Fibroblast of pulmonary artery (primary cell): ENCODE results near the gene FOXJ3.
A peak's percentile ranks its signal among the peaks of the same experiment; 100 is the strongest.

Source experiments
- DNase-seq: peaks from one replicate; pipeline ENCODE4 v3.0.0-alpha.2; 2010; ENCODE audit warnings: low read depth
- H3K4me3 ChIP-seq: replicated peaks from 2 replicates; pipeline ENCODE4 v1.5.1; 2011; ENCODE audit warnings: low read depth, mild to moderate bottlenecking, control low read depth, low read length, moderate library complexity
- TF ChIP-seq, protein P1 (sequence below): IDR thresholded peaks from 2 replicates; pipeline ENCODE4 v1.5.1; 2011; ENCODE audit warnings: mild to moderate bottlenecking, control low read depth, low read length, inconsistent platforms; ENCODE audit errors: missing control alignments

The FOXJ3 gene

DNA sequence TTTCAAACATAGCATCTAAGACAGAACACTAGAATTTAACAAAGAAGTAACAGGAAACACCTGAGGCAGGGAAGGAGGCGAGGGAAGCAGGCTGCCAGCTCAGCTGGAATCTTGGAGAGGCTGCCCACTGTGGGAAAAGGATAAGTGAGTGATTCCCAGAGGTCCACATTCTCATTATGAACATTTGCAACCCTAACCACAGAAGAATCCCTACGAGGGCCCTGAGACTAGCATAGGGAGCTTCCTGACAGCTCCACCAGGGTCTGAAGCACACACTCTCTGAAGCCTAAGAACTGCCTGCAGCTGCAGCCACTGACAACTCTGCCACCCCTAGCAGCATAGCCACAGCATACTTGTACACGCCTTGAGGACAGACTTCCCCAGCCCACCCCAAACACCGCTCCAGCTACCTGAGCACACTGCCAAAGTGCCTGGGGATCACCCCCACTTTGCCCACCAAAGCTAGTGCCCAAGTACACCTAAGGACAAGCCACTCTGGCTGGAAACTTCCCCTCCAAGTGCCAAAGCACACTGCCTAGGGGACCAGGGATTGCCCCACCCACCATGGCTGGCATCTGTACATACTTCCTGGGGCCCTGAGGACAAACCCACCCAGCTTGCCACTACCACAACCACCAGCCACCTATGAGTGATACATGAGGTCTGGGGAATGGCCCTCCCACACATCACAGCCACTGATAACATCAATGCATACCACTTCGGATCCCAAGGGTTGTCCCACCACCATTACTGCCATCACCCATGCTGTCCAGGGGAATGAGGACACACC lies 93.9 kb downstream of the FOXJ3 start:
- TF ChIP-seq, protein P1, sequence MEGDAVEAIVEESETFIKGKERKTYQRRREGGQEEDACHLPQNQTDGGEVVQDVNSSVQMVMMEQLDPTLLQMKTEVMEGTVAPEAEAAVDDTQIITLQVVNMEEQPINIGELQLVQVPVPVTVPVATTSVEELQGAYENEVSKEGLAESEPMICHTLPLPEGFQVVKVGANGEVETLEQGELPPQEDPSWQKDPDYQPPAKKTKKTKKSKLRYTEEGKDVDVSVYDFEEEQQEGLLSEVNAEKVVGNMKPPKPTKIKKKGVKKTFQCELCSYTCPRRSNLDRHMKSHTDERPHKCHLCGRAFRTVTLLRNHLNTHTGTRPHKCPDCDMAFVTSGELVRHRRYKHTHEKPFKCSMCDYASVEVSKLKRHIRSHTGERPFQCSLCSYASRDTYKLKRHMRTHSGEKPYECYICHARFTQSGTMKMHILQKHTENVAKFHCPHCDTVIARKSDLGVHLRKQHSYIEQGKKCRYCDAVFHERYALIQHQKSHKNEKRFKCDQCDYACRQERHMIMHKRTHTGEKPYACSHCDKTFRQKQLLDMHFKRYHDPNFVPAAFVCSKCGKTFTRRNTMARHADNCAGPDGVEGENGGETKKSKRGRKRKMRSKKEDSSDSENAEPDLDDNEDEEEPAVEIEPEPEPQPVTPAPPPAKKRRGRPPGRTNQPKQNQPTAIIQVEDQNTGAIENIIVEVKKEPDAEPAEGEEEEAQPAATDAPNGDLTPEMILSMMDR, result no peak
- no peak overlapping the region for H3K4me3 ChIP-seq
- peak; percentile 53 for DNase-seq

DNA sequence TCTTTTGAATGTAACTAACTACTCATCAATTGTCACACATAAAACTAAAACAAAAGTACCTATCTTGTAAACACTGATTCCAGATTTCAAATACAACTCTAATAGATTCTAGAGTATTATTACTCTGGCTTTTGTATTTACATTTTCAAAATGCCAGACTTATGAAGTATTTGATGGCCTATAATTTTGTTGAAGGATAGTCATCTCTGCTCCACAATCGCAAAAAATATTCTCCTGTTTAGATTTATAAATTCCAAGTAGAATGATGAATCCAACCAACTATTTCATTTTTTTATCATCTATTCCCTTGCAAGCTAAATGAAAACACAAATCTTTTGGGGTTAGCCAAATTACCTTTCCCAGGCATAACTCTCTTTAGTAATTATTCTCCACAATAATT lies 95.5 kb downstream of the FOXJ3 start:
- no peak for DNase-seq
- H3K4me3 ChIP-seq, result no peak overlapping the region
- TF ChIP-seq, protein P1, result no peak

DNA sequence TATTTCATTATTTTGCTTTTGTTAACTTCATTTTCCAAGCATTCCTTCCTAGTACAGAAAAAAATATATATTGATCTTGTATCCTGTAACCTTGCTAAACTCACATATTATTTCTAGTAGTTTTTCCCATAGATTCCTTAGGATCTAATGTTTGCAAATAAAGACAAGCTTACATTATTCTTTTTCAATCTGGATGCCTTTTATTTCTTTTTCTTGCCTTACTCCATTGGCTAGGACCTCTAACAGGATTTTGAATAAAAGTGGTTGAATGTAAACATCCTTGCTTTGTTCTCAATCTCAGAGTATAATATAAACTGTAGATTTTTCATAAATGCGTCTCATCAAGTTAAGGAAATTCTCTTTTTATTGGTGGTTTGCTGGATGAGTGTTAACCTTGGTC lies 96.0 kb downstream of the FOXJ3 start:
- DNase-seq, result no peak
- H3K4me3 ChIP-seq, result no peak overlapping the region
- TF ChIP-seq, protein P1, result no peak

DNA sequence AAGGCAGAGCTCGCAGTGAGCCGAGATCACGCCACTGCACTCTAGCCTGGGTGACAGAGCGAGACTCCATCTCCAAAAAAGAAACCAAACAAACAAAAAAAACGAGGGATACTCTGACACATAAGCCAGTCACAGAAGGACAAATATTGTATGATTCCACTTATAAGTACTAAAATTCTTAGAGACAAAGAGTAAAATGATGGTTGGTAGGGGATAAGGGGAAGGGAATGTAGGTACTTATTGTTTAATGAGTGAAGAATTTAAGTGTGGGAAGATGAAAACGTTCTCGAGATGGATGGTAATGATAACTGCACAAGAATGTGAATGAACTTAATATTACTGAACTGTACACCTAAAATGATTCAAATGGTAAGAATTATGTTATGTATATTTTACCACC lies 103.8 kb downstream of the FOXJ3 start:
- TF ChIP-seq, protein P1, result no peak
- no peak overlapping the region for H3K4me3 ChIP-seq
- DNase-seq, result no peak

DNA sequence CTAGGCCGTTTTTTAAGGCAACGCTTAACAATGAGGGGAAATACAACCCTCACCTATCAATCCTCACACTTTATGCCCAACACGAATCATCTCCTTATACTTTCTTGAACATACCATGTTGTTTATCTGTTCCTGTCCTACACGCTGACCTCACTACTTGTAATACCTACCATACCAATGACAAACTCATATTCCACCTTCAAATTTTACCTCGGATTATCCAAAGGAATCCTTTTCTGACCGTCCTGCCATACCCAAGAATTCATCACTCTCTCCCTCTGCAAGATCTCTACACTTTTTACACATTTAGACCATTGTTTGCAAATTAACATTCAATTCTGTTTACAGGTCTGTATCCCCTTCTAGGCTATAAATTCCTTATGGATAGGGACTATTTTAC lies 106.1 kb downstream of the FOXJ3 start:
- TF ChIP-seq, protein P1, result no peak
- H3K4me3 ChIP-seq, result no peak overlapping the region
- DNase-seq, result no peak

DNA sequence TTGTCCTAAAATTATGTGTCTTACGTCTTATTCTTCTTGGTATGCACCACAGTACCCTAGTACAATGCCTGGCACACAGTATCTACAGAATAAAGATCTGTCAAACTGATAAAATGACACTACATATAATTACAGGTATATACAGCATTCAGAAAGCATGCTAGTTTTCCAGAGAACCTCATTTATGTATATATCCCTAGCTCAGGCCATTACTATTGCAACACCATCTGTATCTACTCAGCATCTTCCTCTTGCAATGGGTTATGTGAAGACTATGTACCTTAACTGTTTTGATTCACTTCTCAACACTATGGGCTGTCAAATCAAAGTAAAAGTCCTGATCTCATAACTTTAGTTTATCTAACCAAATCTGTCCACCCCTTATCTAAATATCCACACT lies 112.0 kb downstream of the FOXJ3 start:
- no peak overlapping the region for H3K4me3 ChIP-seq
- no peak for DNase-seq
- TF ChIP-seq, protein P1, result no peak
